AG04450 (cell line): ENCODE measurements around the gene SASH3. TPM values are rescaled to one million over a fixed set of nuclear protein-coding genes. Genes with fewer than 3 reads are reported as not detected.
A peak's percentile ranks its signal among the peaks of the same experiment; 100 is the strongest.

ENCODE experiments used
- CTCF ChIA-PET: fragments of 300-600, 350-600 bp; formaldehyde crosslinking; extraction: SDS; loops from one replicate; lab custom pipeline; 2022; ENCODE audit warnings: antibody characterized with exemption, inconsistent platforms; lab: Charles Lee
- POLR2A ChIA-PET: fragments of 350-600 bp; formaldehyde crosslinking; extraction: SDS; loops from one replicate; lab custom pipeline; 2021; ENCODE audit warnings: antibody characterized with exemption, inconsistent platforms; lab: Yijun Ruan, JAX
- DNase-seq: peaks from one replicate; pipeline ENCODE4 v3.0.0-alpha.2; 2011; ENCODE audit warnings: low read depth, low spot score
- H3K27ac ChIP-seq: one replicate; pipeline ENCODE4 v1.5.1; 2012; ENCODE audit warnings: low read depth, low read length, control low read depth
- H3K27me3 ChIP-seq: one replicate; pipeline ENCODE4 v1.6.0; 2012; ENCODE audit warnings: low read length; ENCODE audit not compliant: control insufficient read depth, insufficient read depth
- H3K4me3 ChIP-seq: 2 replicates; pipeline ENCODE4 v1.5.1; 2011; ENCODE audit warnings: mild to moderate bottlenecking, low read depth, low read length, control low read depth
- H3K9me3 ChIP-seq: 2 replicates; pipeline ENCODE4 v1.5.1; 2012; ENCODE audit warnings: low read length; ENCODE audit not compliant: control insufficient read depth, insufficient read depth
- polyA plus RNA-seq: library from polyadenylated mRNA; depleted of rRNA; stranded (reverse); fragments of >200 nt; gene quantifications from 2 replicates; pipeline ENCODE4 v1.2.3, GENCODE V29; 2011
- TF ChIP-seq, protein P1 (sequence below): IDR thresholded peaks from 2 replicates; pipeline ENCODE4 v1.5.1; 2011; ENCODE audit warnings: low read depth, low read length, control low read depth, inconsistent platforms

SASH3 gene
- polyA plus RNA-seq, 1 experiment: not detected

DNA sequence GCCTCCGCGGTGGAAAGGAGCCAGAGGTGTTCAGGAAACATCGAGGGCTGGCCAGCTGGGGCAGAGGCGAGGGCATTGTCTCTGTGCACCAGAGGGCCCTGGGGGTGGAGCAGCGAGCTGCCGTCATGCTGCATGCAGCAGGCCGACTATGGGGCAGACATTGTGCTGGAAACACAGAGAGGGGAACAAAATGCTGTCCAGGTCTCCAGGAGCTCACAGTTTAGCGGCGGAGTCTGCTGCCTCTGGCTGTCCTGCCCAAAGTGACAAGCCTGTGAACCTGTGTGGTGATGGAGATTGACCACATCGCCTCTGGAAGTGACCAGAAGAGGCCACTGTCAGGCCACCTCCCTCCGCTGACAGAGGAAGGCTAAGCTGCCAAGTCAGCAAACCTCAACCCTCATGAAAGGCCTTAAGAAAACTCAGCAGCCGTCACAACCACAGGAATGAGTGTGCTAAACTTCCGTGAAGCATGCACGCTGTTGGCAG lies 20.1 kb upstream of the SASH3 start:
- POLR2A ChIA-PET: no interaction called here
- TF ChIP-seq, protein P1, sequence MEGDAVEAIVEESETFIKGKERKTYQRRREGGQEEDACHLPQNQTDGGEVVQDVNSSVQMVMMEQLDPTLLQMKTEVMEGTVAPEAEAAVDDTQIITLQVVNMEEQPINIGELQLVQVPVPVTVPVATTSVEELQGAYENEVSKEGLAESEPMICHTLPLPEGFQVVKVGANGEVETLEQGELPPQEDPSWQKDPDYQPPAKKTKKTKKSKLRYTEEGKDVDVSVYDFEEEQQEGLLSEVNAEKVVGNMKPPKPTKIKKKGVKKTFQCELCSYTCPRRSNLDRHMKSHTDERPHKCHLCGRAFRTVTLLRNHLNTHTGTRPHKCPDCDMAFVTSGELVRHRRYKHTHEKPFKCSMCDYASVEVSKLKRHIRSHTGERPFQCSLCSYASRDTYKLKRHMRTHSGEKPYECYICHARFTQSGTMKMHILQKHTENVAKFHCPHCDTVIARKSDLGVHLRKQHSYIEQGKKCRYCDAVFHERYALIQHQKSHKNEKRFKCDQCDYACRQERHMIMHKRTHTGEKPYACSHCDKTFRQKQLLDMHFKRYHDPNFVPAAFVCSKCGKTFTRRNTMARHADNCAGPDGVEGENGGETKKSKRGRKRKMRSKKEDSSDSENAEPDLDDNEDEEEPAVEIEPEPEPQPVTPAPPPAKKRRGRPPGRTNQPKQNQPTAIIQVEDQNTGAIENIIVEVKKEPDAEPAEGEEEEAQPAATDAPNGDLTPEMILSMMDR: 0 out of 2 replicates have a peak, but pooled peaks have one; percentile 1
- Histone ChIP-seq H3K9me3 (no peaks in the 10 kb centered on the region), H3K27me3 (no peaks in the 10 kb centered on the region), H3K27ac (no peak overlapping the region), H3K4me3 (no peak overlapping the region)
- peak; percentile 51 for DNase-seq
- CTCF ChIA-PET: interaction anchor here (0.6 kb wide), 1 partner anchor 1052 kb away, joined by 3 read pairs; no protein-coding TSS in a partner anchor

DNA sequence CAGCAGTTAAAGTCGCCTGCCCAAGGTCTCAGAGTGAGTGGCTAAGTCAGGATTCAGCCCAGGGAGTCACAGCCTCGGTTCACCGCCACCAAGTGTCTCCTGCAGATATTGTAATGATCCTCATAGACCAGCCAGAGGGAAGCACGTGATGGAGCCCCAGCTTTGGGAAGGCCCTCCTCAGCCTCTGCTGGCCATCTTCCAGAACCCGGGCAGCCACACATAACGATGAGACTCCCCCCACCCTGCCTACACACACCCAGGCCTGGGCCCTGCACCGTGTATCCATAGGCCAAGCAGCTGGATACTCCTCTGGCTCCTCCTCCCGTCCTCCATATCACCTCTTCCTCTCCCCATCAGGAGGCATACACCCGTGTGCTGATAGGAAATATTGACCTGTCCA lies 19.6 kb upstream of the SASH3 start:
- no peak for DNase-seq
- TF ChIP-seq, protein P1: no peak
- Histone ChIP-seq H3K9me3 (no peaks in the 10 kb centered on the region), H3K27me3 (no peaks in the 10 kb centered on the region), H3K4me3 (no peak overlapping the region), H3K27ac (no peak overlapping the region)
- ChIA-PET CTCF (no interaction called here), POLR2A (no interaction called here)

DNA sequence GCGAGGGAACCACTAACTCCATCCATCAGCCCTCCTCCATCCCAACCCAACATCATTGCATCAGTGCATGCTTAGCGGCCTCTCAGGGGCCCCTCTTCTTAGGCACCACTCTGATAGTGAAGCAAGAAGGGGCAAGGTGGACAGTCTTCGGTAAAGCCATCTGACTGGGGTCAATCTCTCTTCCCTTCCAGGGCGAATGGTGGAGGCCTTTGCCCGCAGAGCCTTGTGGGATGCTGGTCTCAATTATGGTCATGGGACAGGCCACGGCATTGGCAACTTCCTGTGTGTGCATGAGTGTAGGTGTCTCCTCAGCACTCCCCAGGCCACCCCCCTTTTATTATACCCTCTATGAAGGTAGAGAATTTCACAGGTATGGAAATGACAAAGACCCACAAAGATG lies 18.8 kb upstream of the SASH3 start:
- TF ChIP-seq, protein P1: no peak
- Histone ChIP-seq H3K4me3 (no peak overlapping the region), H3K27ac (no peak overlapping the region), H3K9me3 (no peaks in the 10 kb centered on the region), H3K27me3 (no peaks in the 10 kb centered on the region)
- ChIA-PET CTCF (no interaction called here), POLR2A (no interaction called here)
- no peak for DNase-seq

DNA sequence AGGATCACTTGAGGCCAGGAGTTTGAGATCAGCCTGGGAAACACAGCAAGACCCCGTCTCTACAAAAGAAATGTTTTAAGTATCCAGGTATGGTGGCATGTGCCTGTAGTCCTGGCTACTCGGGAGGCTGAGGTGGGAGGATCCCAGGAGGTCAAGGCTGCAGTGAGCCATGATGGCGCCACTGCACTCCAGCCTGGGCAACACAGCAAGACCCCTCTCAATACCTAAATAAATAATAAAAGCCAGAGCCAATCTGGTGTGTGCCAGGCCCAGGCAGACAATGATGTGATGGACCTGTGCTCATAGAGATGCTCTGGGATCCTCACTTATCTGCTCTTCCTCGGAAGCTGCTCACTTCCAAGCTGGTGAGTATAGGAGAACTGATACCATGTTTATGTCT lies 18.2 kb upstream of the SASH3 start:
- TF ChIP-seq, protein P1: no peak
- Histone ChIP-seq H3K27me3 (no peaks in the 10 kb centered on the region), H3K4me3 (no peak overlapping the region), H3K27ac (no peak overlapping the region), H3K9me3 (no peaks in the 10 kb centered on the region)
- DNase-seq: no peak
- ChIA-PET POLR2A (no interaction called here), CTCF (no interaction called here)

DNA sequence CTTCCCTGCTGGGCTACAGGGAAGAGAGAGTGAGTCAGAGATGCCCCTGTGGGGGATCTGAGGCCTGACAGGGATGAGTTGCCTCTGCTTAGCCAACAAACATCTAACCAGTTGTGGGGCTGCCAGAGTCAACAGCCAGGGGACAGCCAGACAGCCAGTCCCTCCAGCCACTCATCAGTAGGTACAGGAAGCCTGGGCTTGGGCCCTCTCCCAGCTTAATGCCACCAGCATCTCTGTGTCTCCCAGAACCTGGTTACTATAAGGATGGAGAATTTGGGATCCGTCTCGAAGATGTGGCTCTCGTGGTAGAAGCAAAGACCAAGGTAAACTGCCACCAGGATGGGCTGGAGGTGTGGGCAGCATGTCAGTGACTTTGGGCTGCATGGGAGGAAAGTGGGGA lies 17.3 kb upstream of the SASH3 start:
- POLR2A ChIA-PET: no interaction called here
- Histone ChIP-seq H3K4me3 (no peak overlapping the region), H3K27ac (no peak overlapping the region), H3K9me3 (no peaks in the 10 kb centered on the region), H3K27me3 (no peaks in the 10 kb centered on the region)
- CTCF ChIA-PET: no interaction called here
- TF ChIP-seq, protein P1: no peak
- no peak for DNase-seq
